Memory B cell (primary cell): Measurements from ENCODE around the gene FBXL7.

Experiments used
- ATAC-seq: fragments of 150-1000 bp; cut with Tn5 transposase; 2 replicates; pipeline ENCODE4 v1.10.0; 2021; ENCODE audit warnings: low read depth, mild to moderate bottlenecking, moderate library complexity
- DNase-seq, 2 donors: peaks; one replicate each; pipeline ENCODE4 v3.0.0; 2022; ENCODE audit warnings: low spot score in 2 of 2
- H3K27ac Mint-ChIP-seq: one replicate; pipeline ENCODE4 v1.8.0; 2022; ENCODE audit warnings: mild to moderate bottlenecking, moderate library complexity, mixed read lengths
- H3K27me3 Mint-ChIP-seq: one replicate; pipeline ENCODE4 v1.8.0; 2022; ENCODE audit warnings: mixed read lengths
- H3K36me3 Mint-ChIP-seq: one replicate; pipeline ENCODE4 v1.8.0; 2022; ENCODE audit warnings: mild to moderate bottlenecking, mixed read lengths
- H3K4me1 Mint-ChIP-seq: one replicate; pipeline ENCODE4 v1.8.0; 2022; ENCODE audit warnings: mixed read lengths
- H3K4me3 Mint-ChIP-seq: one replicate; pipeline ENCODE4 v1.8.0; 2022; ENCODE audit warnings: mild to moderate bottlenecking, moderate library complexity, mixed read lengths
- H3K9me3 Mint-ChIP-seq: one replicate; pipeline ENCODE4 v1.8.0; 2022; ENCODE audit warnings: mixed read lengths

Gene FBXL7

DNA sequence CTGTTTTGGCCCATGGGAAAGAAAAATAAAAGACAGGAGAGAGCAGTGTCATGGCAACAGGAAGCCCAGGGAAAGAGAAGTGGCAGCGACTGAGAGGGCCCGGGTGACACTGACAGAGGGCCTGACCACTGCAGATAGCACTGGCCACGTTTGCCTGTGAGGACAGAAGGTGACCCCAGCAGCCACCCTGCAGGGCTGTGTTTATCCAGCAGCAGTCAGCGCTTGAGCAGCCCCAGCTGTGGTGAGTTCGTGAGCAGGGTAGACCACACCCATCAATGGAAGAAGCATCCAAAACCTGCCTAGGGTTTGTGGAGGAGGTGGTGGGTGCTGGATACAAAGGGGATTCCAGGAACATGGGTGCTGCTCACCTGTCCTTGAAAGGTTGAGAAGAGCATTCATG lies 457.1 kb downstream of the FBXL7 start:
- no peaks in the 10 kb centered on the region for H3K27me3 Mint-ChIP-seq
- no peaks in the 10 kb centered on the region for H3K36me3 Mint-ChIP-seq

DNA sequence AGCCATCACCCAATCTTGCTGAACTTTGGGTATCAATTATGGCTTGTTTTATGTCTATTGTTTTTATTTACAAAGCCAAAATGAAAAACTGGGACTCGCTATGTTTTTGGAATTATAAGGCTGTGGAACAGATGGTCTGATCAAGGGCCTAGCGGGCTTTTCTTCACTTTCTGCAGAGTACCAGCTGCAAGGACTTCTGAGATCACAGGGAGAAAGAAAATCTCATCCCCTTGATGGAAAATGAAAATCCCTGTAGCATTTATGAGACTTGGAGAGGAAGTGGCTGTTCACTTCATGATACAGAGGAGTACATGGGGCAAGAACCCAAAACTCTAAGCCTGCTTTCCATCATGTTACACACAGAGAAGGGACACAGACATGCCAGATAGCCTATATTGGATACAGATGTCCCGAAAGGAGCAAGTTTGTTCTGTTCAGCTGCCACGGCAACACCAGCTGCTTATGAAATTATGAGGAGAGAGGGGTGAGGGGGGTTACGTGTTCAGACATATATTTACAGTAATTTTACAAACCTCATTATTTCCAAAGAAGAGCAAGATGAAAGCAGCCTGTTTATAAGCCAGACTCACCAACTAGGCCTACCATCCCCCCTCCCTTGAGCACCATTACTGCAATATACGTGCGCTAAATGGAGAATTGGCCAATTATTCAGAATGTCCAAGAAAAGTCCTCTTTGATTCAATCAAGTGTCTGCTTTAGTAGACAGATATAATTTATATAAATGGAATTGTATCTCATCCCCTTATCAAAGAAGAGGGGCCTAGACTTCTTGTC lies 459.6 kb downstream of the FBXL7 start:
- Mint-ChIP-seq H3K4me1 (no peaks in the 10 kb centered on the region), H3K9me3 (no peaks in the 10 kb centered on the region), H3K27me3 (no peaks in the 10 kb centered on the region), H3K27ac (no peak overlapping the region), H3K4me3 (no peak overlapping the region), H3K36me3 (no peaks in the 10 kb centered on the region)
- no peak for ATAC-seq
- no peak for DNase-seq

More for the DNA sequence above, 457.1 kb downstream of the FBXL7 start:
- ATAC-seq (no peak), DNase-seq (no peak)
- Mint-ChIP-seq H3K9me3 (no peaks in the 10 kb centered on the region), H3K4me1 (no peaks in the 10 kb centered on the region), H3K27ac (no peak overlapping the region), H3K4me3 (no peak overlapping the region)

DNA sequence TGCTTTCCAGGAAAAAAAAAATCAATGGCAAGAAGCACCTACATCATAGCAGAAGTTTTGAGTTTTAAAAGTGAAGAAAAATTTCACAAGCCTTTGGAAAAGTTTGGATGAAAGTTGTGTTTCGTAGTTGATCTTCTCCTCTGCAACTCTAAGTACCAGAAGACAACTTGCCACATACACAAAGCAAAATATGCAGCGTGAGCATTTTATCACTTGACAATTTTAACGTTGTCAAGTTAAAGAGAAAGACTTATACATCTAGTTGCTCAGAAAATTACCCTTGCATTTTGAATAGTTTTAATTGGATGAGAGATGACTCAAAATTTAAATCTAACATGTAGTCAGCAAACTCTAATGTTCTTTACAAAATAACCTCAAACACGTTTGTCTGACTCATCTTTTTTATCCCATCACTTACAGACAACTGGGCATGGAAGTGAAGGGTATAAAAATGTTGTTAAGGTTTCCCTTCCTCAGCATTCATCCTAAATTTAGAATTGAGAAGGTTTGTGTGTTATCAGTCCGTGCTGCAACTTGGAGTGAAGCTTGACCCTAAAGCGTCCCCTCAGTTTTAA lies 466.2 kb downstream of the FBXL7 start:
- no peak overlapping the region for H3K4me3 Mint-ChIP-seq
- peaks cover 2% of the 10 kb centered on the region for H3K9me3 Mint-ChIP-seq
- no peak overlapping the region for H3K27ac Mint-ChIP-seq
- H3K4me1 Mint-ChIP-seq, result no peaks in the 10 kb centered on the region
- DNase-seq, result no peak
- H3K36me3 Mint-ChIP-seq, result no peaks in the 10 kb centered on the region
- no peak for ATAC-seq
- no peaks in the 10 kb centered on the region for H3K27me3 Mint-ChIP-seq

DNA sequence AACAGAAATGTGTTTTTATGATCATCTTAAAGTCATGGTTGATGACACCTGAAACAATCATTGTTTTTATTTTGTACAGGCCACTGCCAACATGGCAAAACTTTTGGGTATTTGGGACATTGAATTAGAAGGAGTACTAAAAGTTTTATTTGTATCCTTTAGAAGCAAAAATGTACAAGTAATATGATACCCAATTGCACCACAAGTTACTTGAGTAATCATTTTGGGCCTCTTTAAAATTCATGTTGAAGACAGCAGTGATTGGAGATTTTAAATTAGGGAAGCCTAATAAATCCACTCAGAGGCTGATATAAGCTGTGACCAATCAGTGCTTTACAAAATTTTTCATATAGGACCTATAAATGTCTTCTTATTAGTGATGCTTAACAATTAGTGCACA lies 466.7 kb downstream of the FBXL7 start:
- DNase-seq (no peak), ATAC-seq (no peak)
- Mint-ChIP-seq H3K9me3 (peaks cover 2% of the 10 kb centered on the region), H3K36me3 (no peaks in the 10 kb centered on the region), H3K4me3 (no peak overlapping the region), H3K4me1 (no peaks in the 10 kb centered on the region), H3K27me3 (no peaks in the 10 kb centered on the region), H3K27ac (no peak overlapping the region)

DNA sequence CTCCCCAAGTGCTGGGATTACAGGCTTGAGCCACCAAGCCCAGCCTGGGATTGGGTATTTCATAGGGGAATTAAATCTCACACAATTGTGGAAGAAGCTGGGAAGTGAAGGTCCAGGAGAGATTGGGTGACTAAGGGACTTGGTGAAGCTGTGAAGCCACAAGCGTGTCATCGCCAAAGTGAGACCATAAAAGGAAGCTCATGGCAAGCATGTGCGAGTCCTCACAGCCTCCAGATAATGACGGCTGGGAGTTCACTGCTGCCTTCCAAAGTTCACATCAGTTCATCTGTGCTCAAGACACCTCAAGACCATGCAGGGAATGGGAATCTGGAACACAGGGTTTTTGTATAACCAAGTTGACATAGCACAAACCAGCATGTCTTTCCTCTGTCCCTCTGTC lies 469.0 kb downstream of the FBXL7 start:
- ATAC-seq (no peak), DNase-seq (no peak)
- no peak overlapping the region for H3K4me3 Mint-ChIP-seq
- H3K27me3 Mint-ChIP-seq, result no peaks in the 10 kb centered on the region
- H3K36me3 Mint-ChIP-seq, result no peaks in the 10 kb centered on the region
- H3K9me3 Mint-ChIP-seq, result peaks cover 2% of the 10 kb centered on the region
- H3K4me1 Mint-ChIP-seq, result no peaks in the 10 kb centered on the region
- H3K27ac Mint-ChIP-seq, result no peak overlapping the region

DNA sequence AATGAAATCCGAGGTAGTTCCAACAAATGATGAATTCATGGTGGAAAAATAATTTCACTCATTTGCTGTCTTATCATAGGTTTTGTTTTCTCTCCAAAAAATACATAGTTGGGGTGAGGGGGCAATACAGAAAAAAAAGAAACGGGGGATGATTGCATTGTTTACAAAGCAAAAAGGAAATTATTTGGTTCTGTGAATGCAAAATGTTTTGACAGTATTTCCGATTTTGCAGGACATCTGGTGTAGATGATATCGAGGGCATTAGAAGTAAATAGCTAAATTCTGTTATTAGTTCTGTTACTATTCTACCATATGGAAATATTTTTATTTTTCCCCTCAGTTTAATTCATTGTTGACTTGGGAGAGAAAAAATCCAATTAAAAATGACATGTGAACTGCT lies 477.9 kb downstream of the FBXL7 start:
- peaks cover 5% of the 10 kb centered on the region for H3K9me3 Mint-ChIP-seq
- ATAC-seq (no peak), DNase-seq (no peak)
- H3K36me3 Mint-ChIP-seq, result no peaks in the 10 kb centered on the region
- no peak overlapping the region for H3K4me3 Mint-ChIP-seq
- no peaks in the 10 kb centered on the region for H3K27me3 Mint-ChIP-seq
- no peaks in the 10 kb centered on the region for H3K4me1 Mint-ChIP-seq
- no peak overlapping the region for H3K27ac Mint-ChIP-seq

DNA sequence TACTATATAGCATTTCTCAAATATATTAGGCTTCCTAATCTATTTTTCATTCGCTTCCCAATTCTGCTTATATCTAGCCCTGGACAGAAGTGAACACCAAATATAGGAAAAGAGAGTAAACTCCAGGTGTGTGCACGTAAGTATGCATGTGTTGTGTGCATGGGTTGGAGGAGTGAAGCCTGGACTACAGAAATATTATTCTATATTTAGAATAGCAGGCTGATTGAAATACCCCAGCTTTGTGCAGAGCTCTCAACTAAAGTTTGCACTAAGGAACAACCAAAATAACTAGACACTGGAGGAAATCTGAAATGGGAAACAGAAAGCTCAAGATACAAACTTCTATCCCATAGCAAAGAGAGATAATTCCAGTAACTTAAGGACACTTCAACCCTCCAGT lies 480.9 kb downstream of the FBXL7 start:
- no peak for ATAC-seq
- Mint-ChIP-seq H3K36me3 (no peaks in the 10 kb centered on the region), H3K4me3 (no peak overlapping the region), H3K9me3 (peaks cover 3% of the 10 kb centered on the region), H3K4me1 (no peaks in the 10 kb centered on the region), H3K27ac (no peak overlapping the region), H3K27me3 (no peaks in the 10 kb centered on the region)
- no peak for DNase-seq

DNA sequence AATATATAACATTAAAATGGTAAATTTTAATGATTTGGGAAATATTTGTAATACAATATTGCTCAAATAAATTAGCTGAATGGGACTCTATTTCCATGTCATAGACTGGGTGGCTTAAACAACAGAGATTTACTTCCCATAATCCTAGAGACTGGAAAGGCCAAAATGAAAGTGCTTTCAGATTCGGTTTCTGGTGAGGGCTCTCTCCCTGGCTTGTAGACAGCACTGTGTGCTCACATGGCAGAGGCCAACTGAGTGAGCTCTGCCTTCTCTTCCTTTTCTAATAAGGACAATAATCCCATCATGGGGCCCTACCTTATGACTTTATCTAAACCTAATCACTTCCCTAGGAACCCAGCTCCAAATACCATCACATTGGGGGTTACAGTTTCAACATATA lies 483.4 kb downstream of the FBXL7 start:
- Mint-ChIP-seq H3K9me3 (peaks cover 6% of the 10 kb centered on the region), H3K36me3 (no peaks in the 10 kb centered on the region), H3K4me3 (no peak overlapping the region), H3K27me3 (no peaks in the 10 kb centered on the region), H3K4me1 (no peaks in the 10 kb centered on the region), H3K27ac (no peak overlapping the region)
- DNase-seq (no peak), ATAC-seq (no peak)
